ENCODE results near the gene SLC17A8.
"Not testable (repeated sequence)": the region's sequence is repeated elsewhere in the genome, so short reads cannot be mapped to it uniquely, and the experiment has no call there.

The SLC17A8 gene

GRCh38 chr12:100356644-100357223 lies at the start of gene SLC17A8:
Gene SLC17A8 (plus strand): TSS chr12:100357074. CDS start chr12:100357392, 318 bp downstream.
- Histone ChIP-seq H3K4me1 (ENCODE audit: low read depth, poor library complexity, severe bottlenecking) (no peaks in the 10 kb centered on the region), H4K20me1 (ENCODE audit: insufficient read depth) (no peaks in the 10 kb centered on the region), H3K9ac (no peak within 1 kb of the TSS), H3K4me3 (IDR thresholded peaks at IDR 0.05; ENCODE audit: insufficient read depth, low read depth, low read length) (no peak within 1 kb of the TSS), H3K4me2 (no peak within 1 kb of the TSS), H3K36me3 (ENCODE audit: insufficient read depth) (no peaks in the 10 kb centered on the region), H2AFZ (ENCODE audit: low read depth) (no peak within 1 kb of the TSS), H3K27ac (no peak within 1 kb of the TSS), H3K79me2 (ENCODE audit: insufficient read depth, low read depth) (no peaks in the 10 kb centered on the region), H3K27me3 (ENCODE audit: insufficient read depth, low read depth) (no peaks in the 10 kb centered on the region)
- TF ChIP-seq CTCF (conservative IDR thresholded peaks at IDR 0.05; ENCODE audit: low read depth, low read length) = no peak

- not testable (repeated sequence) for H3K4me3 ChIP-seq (IDR thresholded peaks at IDR 0.05; ENCODE audit: insufficient read depth, low read depth, low read length); H3K9ac ChIP-seq; H3K27me3 ChIP-seq (ENCODE audit: insufficient read depth, low read depth); H2AFZ ChIP-seq (ENCODE audit: low read depth); H3K79me2 ChIP-seq (ENCODE audit: insufficient read depth, low read depth); H3K4me2 ChIP-seq; H3K4me1 ChIP-seq (ENCODE audit: low read depth, poor library complexity, severe bottlenecking); H4K20me1 ChIP-seq (ENCODE audit: insufficient read depth); H3K27ac ChIP-seq; H3K36me3 ChIP-seq (ENCODE audit: insufficient read depth)
Observed at GRCh38 chr12:100308138-100308537, 48.7 kb upstream of the SLC17A8 start.

- Histone ChIP-seq H4K20me1 (ENCODE audit: insufficient read depth) (no peaks in the 10 kb centered on the region), H3K36me3 (ENCODE audit: insufficient read depth) (no peaks in the 10 kb centered on the region; the same call in 1 of the 2 replicates), H3K27me3 (ENCODE audit: insufficient read depth, low read depth) (no peaks in the 10 kb centered on the region), H2AFZ (ENCODE audit: low read depth) (no peak overlapping the region), H3K4me3 (IDR thresholded peaks at IDR 0.05; ENCODE audit: insufficient read depth, low read depth, low read length) (no peak overlapping the region), H3K27ac (no peak overlapping the region), H3K9ac (no peak overlapping the region), H3K79me2 (ENCODE audit: insufficient read depth, low read depth) (no peaks in the 10 kb centered on the region), H3K4me2 (no peak overlapping the region), H3K4me1 (ENCODE audit: low read depth, poor library complexity, severe bottlenecking) (no peaks in the 10 kb centered on the region)
- no peak for TF ChIP-seq CTCF (conservative IDR thresholded peaks at IDR 0.05; ENCODE audit: low read depth, low read length)
Observed at GRCh38 chr12:100311317-100311716, 45.6 kb upstream of the SLC17A8 start.

- Histone ChIP-seq H3K9ac (no peak overlapping the region), H3K4me1 (ENCODE audit: low read depth, poor library complexity, severe bottlenecking) (no peaks in the 10 kb centered on the region), H3K4me2 (no peak overlapping the region), H4K20me1 (ENCODE audit: insufficient read depth) (no peaks in the 10 kb centered on the region), H3K27ac (no peak overlapping the region), H2AFZ (ENCODE audit: low read depth) (no peak overlapping the region), H3K27me3 (ENCODE audit: insufficient read depth, low read depth) (no peaks in the 10 kb centered on the region), H3K4me3 (IDR thresholded peaks at IDR 0.05; ENCODE audit: insufficient read depth, low read depth, low read length) (no peak overlapping the region), H3K36me3 (ENCODE audit: insufficient read depth) (no peaks in the 10 kb centered on the region; the same call in 1 of the 2 replicates), H3K79me2 (ENCODE audit: insufficient read depth, low read depth) (no peaks in the 10 kb centered on the region)
- no peak for TF ChIP-seq CTCF (conservative IDR thresholded peaks at IDR 0.05; ENCODE audit: low read depth, low read length)
Observed at GRCh38 chr12:100317371-100317770, 39.5 kb upstream of the SLC17A8 start.

GRCh38 chr12:100324498-100324897 lies 32.4 kb upstream of the SLC17A8 start:
- Histone ChIP-seq H3K79me2 (ENCODE audit: insufficient read depth, low read depth) (no peaks in the 10 kb centered on the region), H4K20me1 (ENCODE audit: insufficient read depth) (no peaks in the 10 kb centered on the region), H3K27ac (no peak overlapping the region), H3K9ac (no peak overlapping the region), H3K27me3 (ENCODE audit: insufficient read depth, low read depth) (no peaks in the 10 kb centered on the region), H3K36me3 (ENCODE audit: insufficient read depth) (no peaks in the 10 kb centered on the region), H3K4me2 (no peak overlapping the region), H3K4me3 (IDR thresholded peaks at IDR 0.05; ENCODE audit: insufficient read depth, low read depth, low read length) (no peak overlapping the region), H2AFZ (ENCODE audit: low read depth) (no peak overlapping the region), H3K4me1 (ENCODE audit: low read depth, poor library complexity, severe bottlenecking) (peaks cover 39% of the 10 kb centered on the region)
- no peak for TF ChIP-seq CTCF (conservative IDR thresholded peaks at IDR 0.05; ENCODE audit: low read depth, low read length)
